HCT116 (cell line): ENCODE data around the gene LAPTM4A. TPM values are rescaled to one million over a fixed set of nuclear protein-coding genes. Genes with fewer than 3 reads are reported as not detected.

Experiments
- ATAC-seq: fragments of 200-7000 bp; cut with Tn5 transposase; 2 replicates; pipeline ENCODE4 v1.9.1; 2020; ENCODE audit warnings: mild to moderate bottlenecking, moderate library complexity
- BruUV-seq: library from RNA; stranded (reverse); fragments of 400-500 nt; replicated peaks from 2 replicates; lab custom pipeline; 2021; lab: Mats Ljungman, UMichigan
- CTCF ChIA-PET: fragments of 300-600 bp; sonication (Branson Sonifier 250); formaldehyde crosslinking; loops from one replicate; lab custom pipeline; 2021; ENCODE audit warnings: antibody characterized with exemption; lab: Charles Lee
- POLR2A ChIA-PET: fragments of 300-600, 350-600 bp; sonication (Branson Sonifier 250); formaldehyde crosslinking; loops from one replicate; lab custom pipeline; 2021; ENCODE audit warnings: antibody characterized with exemption; lab: Charles Lee
- RAD21 ChIA-PET, 2 experiments: fragments of 300-600 bp; sonication (Branson Sonifier 250); formaldehyde crosslinking; loops; one replicate each; lab custom pipeline; 2023; ENCODE audit warnings: low total read pairs in 2 of 2; ENCODE audit not compliant: uncharacterized antibody in 2 of 2, unreplicated experiment in 2 of 2, low non-redundant PET in 1 of 2; lab: Charles Lee
- DNase-seq: peaks from one replicate; pipeline ENCODE4 v3.0.0-alpha.2; 2010; ENCODE audit warnings: low read depth, low spot score
- H2AFZ ChIP-seq: fragments of 200-600 bp; shearing (Covaris generic), sonication (generic); 2 replicates; pipeline ENCODE4 v1.6.1; 2017; ENCODE audit warnings: low read depth, mixed run types, mixed read lengths, antibody characterized with exemption, low read length; ENCODE audit not compliant: poor library complexity, severe bottlenecking
- H3K27ac ChIP-seq: 2 replicates; pipeline ENCODE4 v1.5.1; 2012; ENCODE audit warnings: low read depth, low read length
- H3K27me3 ChIP-seq: fragments of 200-600 bp; sonication (generic); 2 replicates; pipeline ENCODE4 v1.6.1; 2016; ENCODE audit warnings: mixed run types, low read length, mixed read lengths; ENCODE audit not compliant: insufficient read depth
- H3K36me3 ChIP-seq, 2 experiments: fragments of 200-500 bp in 1 of 2; fragments of 200-600 bp in 1 of 2; sonication (Bioruptor generic) in 1 of 2; sonication (generic) in 1 of 2; 2 replicates each; pipeline versions ENCODE4 v1.5.1 to v1.6.1; 2014 to 2016; ENCODE audit warnings: low read length in 2 of 2, inconsistent platforms in 1 of 2, mixed read lengths in 1 of 2, mixed run types in 1 of 2; ENCODE audit not compliant: insufficient read depth in 2 of 2, control insufficient read depth in 1 of 2
- H3K4me1 ChIP-seq, 2 experiments: fragments of 200-600 bp in 1 of 2; sonication (generic) in 1 of 2; 2 replicates each; pipeline versions ENCODE4 v1.5.1 to v1.6.1; 2012 to 2017; ENCODE audit warnings: low read length in 2 of 2, inconsistent platforms in 1 of 2, mild to moderate bottlenecking in 1 of 2, mixed read lengths in 1 of 2, mixed run types in 1 of 2, moderate library complexity in 1 of 2; ENCODE audit not compliant: insufficient read depth in 2 of 2, control insufficient read depth in 1 of 2
- H3K4me2 ChIP-seq: fragments of 200-600 bp; sonication (generic); 2 replicates; pipeline ENCODE4 v1.6.1; 2017; ENCODE audit warnings: mixed run types, low read length, mixed read lengths
- H3K4me3 ChIP-seq, 2 experiments: fragments of 200-600 bp in 1 of 2; sonication (generic) in 1 of 2; replicated peaks in 1 of 2; 2 replicates each; pipeline ENCODE4 v1.5.1; 2011 to 2016; ENCODE audit warnings: low read length in 2 of 2, control low read depth in 1 of 2, low read depth in 1 of 2, mild to moderate bottlenecking in 1 of 2, mixed read lengths in 1 of 2, mixed run types in 1 of 2
- H3K79me2 ChIP-seq: fragments of 200-600 bp; sonication (generic); 2 replicates; pipeline ENCODE4 v1.6.1; 2017; ENCODE audit warnings: mild to moderate bottlenecking, mixed run types, low read length, moderate library complexity, mixed read lengths; ENCODE audit not compliant: insufficient read depth
- H3K9ac ChIP-seq: fragments of 200-600 bp; sonication (generic); 2 replicates; pipeline ENCODE4 v1.6.1; 2016; ENCODE audit warnings: low read length, mixed read lengths
- H3K9me2 ChIP-seq: fragments of 200-600 bp; sonication (generic), shearing (Covaris generic); 2 replicates; pipeline ENCODE4 v1.6.1; 2017; ENCODE audit warnings: mixed run types, mild to moderate bottlenecking, moderate library complexity; ENCODE audit not compliant: insufficient read depth
- H3K9me3 ChIP-seq, 2 experiments: fragments of 200-500 bp in 1 of 2; fragments of 200-600 bp in 1 of 2; sonication (Bioruptor generic) in 1 of 2; sonication (generic) in 1 of 2; 2 replicates each; pipeline ENCODE4 v1.6.1; 2014 to 2017; ENCODE audit warnings: low read length in 2 of 2, mixed read lengths in 2 of 2, inconsistent platforms in 1 of 2, low read depth in 1 of 2, mild to moderate bottlenecking in 1 of 2, mixed run types in 1 of 2, moderate library complexity in 1 of 2; ENCODE audit not compliant: control insufficient read depth in 1 of 2, insufficient read depth in 1 of 2
- H4K20me1 ChIP-seq: fragments of 200-600 bp; sonication (generic), shearing (Covaris generic); 2 replicates; pipeline ENCODE4 v1.6.1; 2017; ENCODE audit warnings: mixed run types, mild to moderate bottlenecking, moderate library complexity; ENCODE audit not compliant: insufficient read depth
- CBX3 ChIP-seq: IDR thresholded peaks from 2 replicates; pipeline ENCODE4 v1.6.1; 2012; ENCODE audit warnings: low read depth
- CTCF ChIP-seq, 3 experiments: fragments of 200-600 bp in 1 of 3; sonication (generic) in 1 of 3; IDR thresholded peaks in 2 of 3; conservative IDR thresholded peaks in 1 of 3; 2 replicates each; pipeline ENCODE4 v1.5.1; 2012 to 2017; ENCODE audit warnings: low read depth in 2 of 3, low read length in 2 of 3, antibody characterized with exemption in 1 of 3, borderline replicate concordance in 1 of 3, control low read depth in 1 of 3, mild to moderate bottlenecking in 1 of 3, mixed read lengths in 1 of 3, mixed run types in 1 of 3, moderate library complexity in 1 of 3; ENCODE audit not compliant: insufficient read depth in 1 of 3
- EGR1 ChIP-seq: IDR thresholded peaks from 2 replicates; pipeline ENCODE4 v1.6.1; 2012; ENCODE audit warnings: low read depth
- ELF1 ChIP-seq: IDR thresholded peaks from 2 replicates; pipeline ENCODE4 v1.6.1; 2012; ENCODE audit warnings: low read depth, borderline replicate concordance
- EZH2 ChIP-seq: fragments of 200-600 bp; sonication (generic); IDR thresholded peaks from 2 replicates; pipeline ENCODE4 v1.6.1; 2017; ENCODE audit warnings: antibody characterized with exemption, mixed run types
- FOSL1 ChIP-seq: IDR thresholded peaks from 2 replicates; pipeline ENCODE4 v1.6.1; 2012; ENCODE audit warnings: low read depth
- POLR2A ChIP-seq: IDR thresholded peaks from 2 replicates; pipeline ENCODE4 v1.7.0; 2011; ENCODE audit warnings: borderline replicate concordance; ENCODE audit not compliant: insufficient read depth, insufficient read length; ENCODE audit errors: extremely low read depth
- SIN3A ChIP-seq: IDR thresholded peaks from 2 replicates; pipeline ENCODE4 v1.6.1; 2012; ENCODE audit warnings: low read depth
- YY1 ChIP-seq: IDR thresholded peaks from 2 replicates; pipeline ENCODE4 v1.6.1; 2011; ENCODE audit warnings: low read length, low read depth, moderate library complexity, mild to moderate bottlenecking; ENCODE audit not compliant: insufficient replicate concordance; ENCODE audit errors: extremely low read depth
- ZFX ChIP-seq: fragments of 450-650 bp; IDR thresholded peaks from 2 replicates; pipeline ENCODE4 v1.6.1; 2017
- ZNF274 ChIP-seq: fragments of 200-500 bp; sonication (Bioruptor generic); IDR thresholded peaks from 2 replicates; pipeline ENCODE4 v1.6.1; 2014; ENCODE audit warnings: mild to moderate bottlenecking, low read depth, low read length, inconsistent platforms
- intact Hi-C: fragments of 100-400 bp; cut with micrococcal nuclease; formaldehyde crosslinking; loops from 2 replicates; pipeline ENCODE4 v1.10.0; 2022
- total RNA-seq: library from RNA; stranded (reverse); gene quantifications from one replicate; pipeline ENCODE4 v1.2.1, GENCODE V29; 2021; ENCODE audit not compliant: unreplicated experiment
- TF ChIP-seq, protein P1 (sequence below): IDR thresholded peaks from 2 replicates; pipeline ENCODE4 v1.6.1; 2011; ENCODE audit warnings: mild to moderate bottlenecking, low read length, moderate library complexity; ENCODE audit not compliant: insufficient replicate concordance; ENCODE audit errors: extremely low read depth
- TF ChIP-seq, protein P2 (sequence below): IDR thresholded peaks from 2 replicates; pipeline ENCODE4 v1.6.1; 2012

Gene LAPTM4A
- total RNA-seq, 1 experiment from 2014 or later = 84.5 TPM

- ChIA-PET RAD21 (no interaction called here), CTCF (no interaction called here), POLR2A (no interaction called here)
- no peak for ATAC-seq
- no peaks in the 10 kb centered on the region for H3K4me1 ChIP-seq
- no peaks in the 10 kb centered on the region for H3K27me3 ChIP-seq
- DNase-seq = no peak
- no TSS peak for BruUV-seq
- H3K4me3 ChIP-seq = no peak overlapping the region
- peaks cover 30 to 38% of the 10 kb centered on the region in 2 experiments for H3K36me3 ChIP-seq
- H3K9me3 ChIP-seq = no peaks in the 10 kb centered on the region
- no peak overlapping the region for H3K4me2 ChIP-seq
- no peaks in the 10 kb centered on the region for H4K20me1 ChIP-seq
- H3K79me2 ChIP-seq = no peaks in the 10 kb centered on the region
- H3K9me2 ChIP-seq = no peaks in the 10 kb centered on the region
- H3K27ac ChIP-seq = no peak overlapping the region
- intact Hi-C loops = no loop called here
- no peak overlapping the region for H2AFZ ChIP-seq
- H3K9ac ChIP-seq = no peak overlapping the region
- no peak for TF ChIP-seq EGR1
- TF ChIP-seq, all 23 proteins: peak for 0
Observed at GRCh38 chr2:20034218-20034617, 17.2 kb downstream of the LAPTM4A start.

- Histone ChIP-seq H3K4me2 (no peak overlapping the region), H2AFZ (no peak overlapping the region), H3K79me2 (no peaks in the 10 kb centered on the region), H3K9ac (no peak overlapping the region), H3K4me3 (no peak overlapping the region), H3K27me3 (no peaks in the 10 kb centered on the region), H3K27ac (no peak overlapping the region), H3K4me1 (no peaks in the 10 kb centered on the region), H4K20me1 (no peaks in the 10 kb centered on the region), H3K36me3 (peaks cover 30 to 37% of the 10 kb centered on the region in 2 experiments), H3K9me2 (no peaks in the 10 kb centered on the region), H3K9me3 (no peaks in the 10 kb centered on the region)
- CTCF ChIA-PET = no interaction called here
- ATAC-seq = no peak
- RAD21 ChIA-PET = no interaction called here
- intact Hi-C loops = no loop called here
- no peak for DNase-seq
- POLR2A ChIA-PET = no interaction called here
- no TSS peak for BruUV-seq
- TF ChIP-seq FOSL1 = no peak
- TF ChIP-seq CTCF (IDR thresholded peaks at IDR 0.05 in 2 of 3, conservative IDR thresholded peaks at IDR 0.05 in 1 of 3; ENCODE audit: borderline replicate concordance in 1 of 3, insufficient read depth in 1 of 3, low read depth in 2 of 3, low read length in 2 of 3) = no peak
- TF ChIP-seq YY1 = no peak
- TF ChIP-seq ZNF274 = no peak
- TF ChIP-seq ZFX = no peak
- TF ChIP-seq ELF1 = no peak
- TF ChIP-seq CBX3 = no peak
- no peak for TF ChIP-seq POLR2A
- no peak for TF ChIP-seq EZH2
- TF ChIP-seq, protein P1, sequence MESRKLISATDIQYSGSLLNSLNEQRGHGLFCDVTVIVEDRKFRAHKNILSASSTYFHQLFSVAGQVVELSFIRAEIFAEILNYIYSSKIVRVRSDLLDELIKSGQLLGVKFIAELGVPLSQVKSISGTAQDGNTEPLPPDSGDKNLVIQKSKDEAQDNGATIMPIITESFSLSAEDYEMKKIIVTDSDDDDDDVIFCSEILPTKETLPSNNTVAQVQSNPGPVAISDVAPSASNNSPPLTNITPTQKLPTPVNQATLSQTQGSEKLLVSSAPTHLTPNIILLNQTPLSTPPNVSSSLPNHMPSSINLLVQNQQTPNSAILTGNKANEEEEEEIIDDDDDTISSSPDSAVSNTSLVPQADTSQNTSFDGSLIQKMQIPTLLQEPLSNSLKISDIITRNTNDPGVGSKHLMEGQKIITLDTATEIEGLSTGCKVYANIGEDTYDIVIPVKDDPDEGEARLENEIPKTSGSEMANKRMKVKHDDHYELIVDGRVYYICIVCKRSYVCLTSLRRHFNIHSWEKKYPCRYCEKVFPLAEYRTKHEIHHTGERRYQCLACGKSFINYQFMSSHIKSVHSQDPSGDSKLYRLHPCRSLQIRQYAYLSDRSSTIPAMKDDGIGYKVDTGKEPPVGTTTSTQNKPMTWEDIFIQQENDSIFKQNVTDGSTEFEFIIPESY = no peak
- TF ChIP-seq, protein P2, sequence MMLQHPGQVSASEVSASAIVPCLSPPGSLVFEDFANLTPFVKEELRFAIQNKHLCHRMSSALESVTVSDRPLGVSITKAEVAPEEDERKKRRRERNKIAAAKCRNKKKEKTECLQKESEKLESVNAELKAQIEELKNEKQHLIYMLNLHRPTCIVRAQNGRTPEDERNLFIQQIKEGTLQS = no peak
- no peak for TF ChIP-seq SIN3A
- TF ChIP-seq EGR1 = no peak
Observed at GRCh38 chr2:20033322-20033721, 18.1 kb downstream of the LAPTM4A start.
